Caco-2 (cell line): ENCODE data around the gene MCM3. TPM values are rescaled to one million over a fixed set of nuclear protein-coding genes. Genes with fewer than 3 reads are reported as not detected.

Source experiments
- BruUV-seq: library from RNA; stranded (reverse); fragments of 400-500 nt; replicated peaks from 2 replicates; lab custom pipeline; 2021; lab: Mats Ljungman, UMichigan
- CTCF ChIA-PET: fragments of 300-600 bp; sonication (Branson Sonifier 250); formaldehyde crosslinking; loops from one replicate; lab custom pipeline; 2022; ENCODE audit warnings: antibody characterized with exemption; lab: Charles Lee
- POLR2A ChIA-PET: fragments of 300-600 bp; sonication (Branson Sonifier 250); formaldehyde crosslinking; loops from one replicate; lab custom pipeline; 2022; ENCODE audit warnings: antibody characterized with exemption; lab: Charles Lee
- DNase-seq, 2 experiments: peaks; one replicate each; pipeline versions ENCODE4 v3.0.0 to v3.0.0-alpha.2; 2020 to 2022
- H3K27me3 ChIP-seq: replicated peaks from 2 replicates; pipeline ENCODE4 v1.6.0; 2011; ENCODE audit warnings: low read length; ENCODE audit not compliant: control insufficient read depth, insufficient read depth
- H3K36me3 ChIP-seq: 2 replicates; pipeline ENCODE4 v1.5.1; 2011; ENCODE audit warnings: low read length; ENCODE audit not compliant: control insufficient read depth, insufficient read depth
- H3K4me1 ChIP-seq: fragments of 250-450 bp; sonication (Bioruptor Pico); 2 replicates; pipeline ENCODE4 v1.5.1; 2020; ENCODE audit warnings: mild to moderate bottlenecking
- H3K4me3 ChIP-seq: 2 replicates; pipeline ENCODE4 v1.5.1; 2011; ENCODE audit warnings: low read depth, mild to moderate bottlenecking, control low read depth, low read length
- H3K9me3 ChIP-seq: fragments of 250-450 bp; sonication (Bioruptor Pico); 2 replicates; pipeline ENCODE4 v1.5.1; 2020; ENCODE audit warnings: mild to moderate bottlenecking, moderate library complexity
- H3K27ac Mint-ChIP-seq: one replicate; pipeline ENCODE4 v1.8.0; 2022; ENCODE audit warnings: mixed read lengths; ENCODE audit not compliant: unreplicated experiment
- H3K27me3 Mint-ChIP-seq: one replicate; pipeline ENCODE4 v1.8.0; 2022; ENCODE audit warnings: mixed read lengths; ENCODE audit not compliant: insufficient read depth, unreplicated experiment
- H3K36me3 Mint-ChIP-seq: one replicate; pipeline ENCODE4 v1.8.0; 2022; ENCODE audit warnings: mild to moderate bottlenecking, mixed read lengths; ENCODE audit not compliant: insufficient read depth, unreplicated experiment
- H3K4me1 Mint-ChIP-seq: one replicate; pipeline ENCODE4 v1.8.0; 2022; ENCODE audit warnings: low read depth, mixed read lengths; ENCODE audit not compliant: unreplicated experiment
- H3K4me3 Mint-ChIP-seq: one replicate; pipeline ENCODE4 v1.8.0; 2022; ENCODE audit warnings: mild to moderate bottlenecking, moderate library complexity, mixed read lengths; ENCODE audit not compliant: unreplicated experiment
- H3K9me3 Mint-ChIP-seq: one replicate; pipeline ENCODE4 v1.8.0; 2022; ENCODE audit warnings: mixed read lengths; ENCODE audit not compliant: unreplicated experiment
- CTCF ChIP-seq, 2 experiments: fragments of 200-600 bp in 1 of 2; IDR thresholded peaks; 1 replicate in 1 of 2; 2 replicates in 1 of 2; pipeline versions ENCODE4 v1.5.1 to v1.8.0; 2011 to 2022; ENCODE audit warnings: antibody characterized with exemption in 1 of 2, control low read depth in 1 of 2, inconsistent platforms in 1 of 2, low read depth in 1 of 2, low read length in 1 of 2, mild to moderate bottlenecking in 1 of 2, moderate library complexity in 1 of 2; ENCODE audit not compliant: insufficient read depth in 1 of 2, severe bottlenecking in 1 of 2, unreplicated experiment in 1 of 2
- intact Hi-C: fragments of 100-400 bp; cut with micrococcal nuclease; formaldehyde crosslinking; loops from one replicate; pipeline ENCODE4 v1.10.0; 2022; ENCODE audit not compliant: unreplicated experiment
- total RNA-seq: library from RNA; stranded (reverse); gene quantifications from 2 replicates; pipeline ENCODE4 v1.2.3, GENCODE V29; 2022

The MCM3 gene
- total RNA-seq, 1 experiment from 2014 or later = 151 TPM

- DNase-seq = peak; percentile 73 to 78
- no peak overlapping the region for H3K27ac Mint-ChIP-seq
- no peaks in the 10 kb centered on the region for H3K27me3 Mint-ChIP-seq
- POLR2A ChIA-PET = interaction anchor here (1.0 to 1.4 kb wide), 2 partner anchors 116 to 283 kb away, joined by 3 to 6 read pairs; no protein-coding TSS in a partner anchor
- no peaks in the 10 kb centered on the region for H3K4me1 Mint-ChIP-seq
- no peaks in the 10 kb centered on the region for H3K9me3 ChIP-seq
- H3K4me3 ChIP-seq = peak overlapping the region; percentile 87
- no peaks in the 10 kb centered on the region for H3K9me3 Mint-ChIP-seq
- no peaks in the 10 kb centered on the region for H3K27me3 ChIP-seq
- intact Hi-C loops = loop anchor here (1.0 to 10.0 kb wide), 2 partner anchors 44 to 291 kb away; partner anchors contain the start of gene TRAM2
- H3K36me3 ChIP-seq = peaks cover 7% of the 10 kb centered on the region
- CTCF ChIA-PET = interaction anchor here (1.2 kb wide), 2 partner anchors 24 to 115 kb away, joined by 3 to 4 read pairs; no protein-coding TSS in a partner anchor
- H3K36me3 Mint-ChIP-seq = peaks cover 38% of the 10 kb centered on the region
- TSS peak; percentile 55 for BruUV-seq
- H3K4me3 Mint-ChIP-seq = no peak overlapping the region
- no peak for TF ChIP-seq CTCF (IDR thresholded peaks at IDR 0.05; ENCODE audit: insufficient read depth in 1 of 2, low read depth in 1 of 2, low read length in 1 of 2, severe bottlenecking in 1 of 2, unreplicated experiment in 1 of 2)
- 0 out of 2 replicates have a peak, but pooled peaks cover 6% of the 10 kb centered on the region for H3K4me1 ChIP-seq
These were observed 447 bp downstream of the MCM3 start for GRCh38 chr6:52284131-52284459.

GRCh38 chr6:52283111-52283510 lies 1.4 kb downstream of the MCM3 start:
- Histone ChIP-seq H3K36me3 (peaks cover 8% of the 10 kb centered on the region), H3K4me3 (peak overlapping the region; percentile 87), H3K4me1 (0 out of 2 replicates have a peak, but pooled peaks cover 6% of the 10 kb centered on the region), H3K9me3 (no peaks in the 10 kb centered on the region), H3K27me3 (no peaks in the 10 kb centered on the region)
- intact Hi-C loops = loop anchor here (10.0 kb wide), 1 partner anchor 292 kb away; the partner anchor contains the start of gene TRAM2
- CTCF ChIA-PET = interaction anchor here (1.0 to 1.2 kb wide), 2 partner anchors 19 to 116 kb away, joined by 3 read pairs; no protein-coding TSS in a partner anchor
- H3K4me3 Mint-ChIP-seq = no peak overlapping the region
- POLR2A ChIA-PET = interaction anchor here (0.8 kb wide), 1 partner anchor 104 kb away, joined by 3 read pairs; no protein-coding TSS in a partner anchor
- peaks cover 48% of the 10 kb centered on the region for H3K36me3 Mint-ChIP-seq
- no peaks in the 10 kb centered on the region for H3K4me1 Mint-ChIP-seq
- no peak overlapping the region for H3K27ac Mint-ChIP-seq
- no peak for TF ChIP-seq CTCF (IDR thresholded peaks at IDR 0.05; ENCODE audit: insufficient read depth in 1 of 2, low read depth in 1 of 2, low read length in 1 of 2, severe bottlenecking in 1 of 2, unreplicated experiment in 1 of 2)
- no TSS peak for BruUV-seq
- DNase-seq = no peak
- no peaks in the 10 kb centered on the region for H3K27me3 Mint-ChIP-seq
- H3K9me3 Mint-ChIP-seq = no peaks in the 10 kb centered on the region

GRCh38 chr6:52276130-52276529 lies 8.4 kb downstream of the MCM3 start:
- no peaks in the 10 kb centered on the region for H3K27me3 ChIP-seq
- no peak overlapping the region for H3K27ac Mint-ChIP-seq

More at GRCh38 chr6:52276130-52276529, 8.4 kb downstream of the MCM3 start:
- intact Hi-C loops = no loop called here
- Mint-ChIP-seq H3K4me3 (no peak overlapping the region), H3K4me1 (no peaks in the 10 kb centered on the region), H3K27me3 (no peaks in the 10 kb centered on the region), H3K36me3 (peaks cover 91% of the 10 kb centered on the region), H3K9me3 (no peaks in the 10 kb centered on the region)
- Histone ChIP-seq H3K36me3 (peaks cover 7% of the 10 kb centered on the region), H3K4me1 (no peaks in the 10 kb centered on the region), H3K4me3 (no peak overlapping the region), H3K9me3 (no peaks in the 10 kb centered on the region)
- ChIA-PET CTCF (no interaction called here), POLR2A (interaction anchor here (0.5 to 0.9 kb wide), 2 partner anchors 9 to 493 kb away, joined by 3 to 5 read pairs; no protein-coding TSS in a partner anchor)
- no peak for TF ChIP-seq CTCF (IDR thresholded peaks at IDR 0.05; ENCODE audit: insufficient read depth in 1 of 2, low read depth in 1 of 2, low read length in 1 of 2, severe bottlenecking in 1 of 2, unreplicated experiment in 1 of 2)
- no TSS peak for BruUV-seq
- DNase-seq = no peak
